ENCODE results near the gene NUB1.

The NUB1 gene

GRCh38 chr7:151390598-151391357 is 49.2 kb downstream of the NUB1 start:
- DNase-seq (ENCODE audit: low read depth) = no peak

- no peak for DNase-seq (ENCODE audit: low read depth)
Measured at GRCh38 chr7:151391358-151391730, 49.7 kb downstream of the NUB1 start.

GRCh38 chr7:151392002-151392401 is 50.4 kb downstream of the NUB1 start:
- DNase-seq (ENCODE audit: low read depth) = no peak

- DNase-seq (ENCODE audit: low read depth) = no peak
Measured at GRCh38 chr7:151392426-151392825, 50.8 kb downstream of the NUB1 start.

- no peak for DNase-seq (ENCODE audit: low read depth)
Measured at GRCh38 chr7:151393031-151393977, 51.7 kb downstream of the NUB1 start.

- no peak for DNase-seq (ENCODE audit: low read depth)
Measured at GRCh38 chr7:151394076-151395035, 52.7 kb downstream of the NUB1 start.

- DNase-seq (ENCODE audit: low read depth) = no peak
Measured at GRCh38 chr7:151395036-151395367, 53.4 kb downstream of the NUB1 start.

- no peak for DNase-seq (ENCODE audit: low read depth)
Measured at GRCh38 chr7:151396328-151396970, 54.8 kb downstream of the NUB1 start.

GRCh38 chr7:151397026-151397425 is 55.4 kb downstream of the NUB1 start:
- no peak for DNase-seq (ENCODE audit: low read depth)

- DNase-seq (ENCODE audit: low read depth) = no peak
Measured at GRCh38 chr7:151398446-151399304, 57.1 kb downstream of the NUB1 start.

- no peak for DNase-seq (ENCODE audit: low read depth)
Measured at GRCh38 chr7:151399305-151399601, 57.6 kb downstream of the NUB1 start.

- DNase-seq (ENCODE audit: low read depth) = no peak
Measured at GRCh38 chr7:151399906-151400305, 58.3 kb downstream of the NUB1 start.

GRCh38 chr7:151400626-151401315 is 59.2 kb downstream of the NUB1 start:
- no peak for DNase-seq (ENCODE audit: low read depth)

GRCh38 chr7:151402029-151402835 is 60.6 kb downstream of the NUB1 start:
- no peak for DNase-seq (ENCODE audit: low read depth)

GRCh38 chr7:151403764-151404163 is 62.2 kb downstream of the NUB1 start:
- DNase-seq (ENCODE audit: low read depth) = no peak

GRCh38 chr7:151404216-151405011 is 62.8 kb downstream of the NUB1 start:
- no peak for DNase-seq (ENCODE audit: low read depth)

- no peak for DNase-seq (ENCODE audit: low read depth)
Measured at GRCh38 chr7:151405056-151405455, 63.4 kb downstream of the NUB1 start.

GRCh38 chr7:151405588-151405987 is 64.0 kb downstream of the NUB1 start:
- no peak for DNase-seq (ENCODE audit: low read depth)

Data from fibroblast of gingiva (primary cell).